GM12872 (cell line): ENCODE data around the gene THSD4.

Experiments used
- TF ChIP-seq, protein P1 (sequence below): IDR thresholded peaks from 3 replicates; pipeline ENCODE4 v1.5.1; 2011; ENCODE audit warnings: low read depth, mild to moderate bottlenecking, low read length, moderate library complexity; ENCODE audit not compliant: insufficient read depth

Gene THSD4

DNA sequence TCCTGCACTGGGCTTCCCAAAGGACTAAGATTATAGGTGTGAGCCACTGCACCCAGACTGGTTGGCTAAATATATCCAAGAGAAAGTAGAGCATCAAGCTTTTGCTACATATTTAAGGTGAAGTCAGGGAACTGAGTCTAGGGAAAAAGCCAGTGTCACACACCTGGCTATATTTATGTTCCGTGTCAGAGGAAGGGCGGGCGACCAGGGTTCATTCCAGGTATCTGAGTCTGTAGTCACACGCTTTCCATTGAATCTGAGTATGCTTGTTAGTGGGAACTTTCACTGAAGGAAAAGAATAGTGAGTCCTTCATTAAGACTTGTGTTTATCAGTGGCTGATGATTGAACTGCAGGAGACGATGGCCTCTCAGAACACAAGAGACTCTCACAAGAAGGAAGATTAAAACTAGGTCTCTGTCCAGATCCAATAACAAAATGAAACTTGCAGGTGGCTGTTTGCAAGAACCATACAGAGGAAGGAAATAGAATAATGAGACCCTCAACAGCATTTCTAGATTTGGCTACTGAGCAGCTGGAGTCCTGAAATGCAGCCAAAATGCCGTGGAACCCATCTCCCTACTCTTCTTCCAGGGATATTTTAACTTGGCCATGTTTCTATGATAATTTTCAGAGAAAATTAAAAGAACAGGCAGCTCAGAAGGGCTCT is 276.3 kb downstream of the THSD4 start:
- TF ChIP-seq, protein P1, sequence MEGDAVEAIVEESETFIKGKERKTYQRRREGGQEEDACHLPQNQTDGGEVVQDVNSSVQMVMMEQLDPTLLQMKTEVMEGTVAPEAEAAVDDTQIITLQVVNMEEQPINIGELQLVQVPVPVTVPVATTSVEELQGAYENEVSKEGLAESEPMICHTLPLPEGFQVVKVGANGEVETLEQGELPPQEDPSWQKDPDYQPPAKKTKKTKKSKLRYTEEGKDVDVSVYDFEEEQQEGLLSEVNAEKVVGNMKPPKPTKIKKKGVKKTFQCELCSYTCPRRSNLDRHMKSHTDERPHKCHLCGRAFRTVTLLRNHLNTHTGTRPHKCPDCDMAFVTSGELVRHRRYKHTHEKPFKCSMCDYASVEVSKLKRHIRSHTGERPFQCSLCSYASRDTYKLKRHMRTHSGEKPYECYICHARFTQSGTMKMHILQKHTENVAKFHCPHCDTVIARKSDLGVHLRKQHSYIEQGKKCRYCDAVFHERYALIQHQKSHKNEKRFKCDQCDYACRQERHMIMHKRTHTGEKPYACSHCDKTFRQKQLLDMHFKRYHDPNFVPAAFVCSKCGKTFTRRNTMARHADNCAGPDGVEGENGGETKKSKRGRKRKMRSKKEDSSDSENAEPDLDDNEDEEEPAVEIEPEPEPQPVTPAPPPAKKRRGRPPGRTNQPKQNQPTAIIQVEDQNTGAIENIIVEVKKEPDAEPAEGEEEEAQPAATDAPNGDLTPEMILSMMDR, result no peak

DNA sequence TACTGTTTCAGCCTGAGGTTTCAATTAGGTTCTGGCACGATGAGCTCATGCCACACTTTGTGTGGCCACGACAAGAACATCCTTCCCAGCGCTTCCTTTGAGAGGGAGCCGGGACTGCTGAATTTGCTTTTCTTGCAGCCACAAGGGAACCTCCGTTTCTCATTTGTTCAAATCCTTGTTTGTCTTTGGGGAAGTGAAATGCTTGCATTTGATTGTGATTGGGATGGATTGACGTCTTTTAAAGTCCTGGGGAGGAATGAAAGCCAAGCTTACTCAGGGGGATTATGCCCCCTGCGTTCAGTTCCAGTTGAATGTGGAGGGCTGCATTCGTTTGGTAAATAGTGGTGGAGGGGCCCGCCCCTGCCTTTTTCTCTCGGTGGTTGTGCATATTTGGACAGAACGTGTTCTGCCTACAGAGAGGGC is 277.6 kb downstream of the THSD4 start:
- TF ChIP-seq, protein P1, result no peak

DNA sequence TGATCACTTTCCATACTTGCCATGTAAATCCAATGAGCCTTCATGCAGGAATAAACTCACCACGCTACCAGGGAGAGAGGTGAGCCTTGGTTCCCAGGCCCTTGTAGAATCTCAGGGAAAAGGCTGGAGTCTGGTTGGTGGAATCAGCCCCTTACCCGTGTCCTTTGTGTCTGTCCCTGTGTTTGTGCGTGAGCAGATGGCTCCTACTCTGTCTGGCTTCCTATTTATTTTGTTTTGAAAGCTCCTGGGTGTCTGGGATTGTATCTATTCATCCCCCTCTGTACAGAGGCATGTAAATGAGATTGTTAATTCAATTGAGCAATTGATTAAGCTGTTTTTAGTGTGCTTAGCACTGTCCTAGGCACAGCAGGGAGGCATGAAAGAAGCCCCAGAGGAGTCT is 278.1 kb downstream of the THSD4 start:
- TF ChIP-seq, protein P1, result no peak

DNA sequence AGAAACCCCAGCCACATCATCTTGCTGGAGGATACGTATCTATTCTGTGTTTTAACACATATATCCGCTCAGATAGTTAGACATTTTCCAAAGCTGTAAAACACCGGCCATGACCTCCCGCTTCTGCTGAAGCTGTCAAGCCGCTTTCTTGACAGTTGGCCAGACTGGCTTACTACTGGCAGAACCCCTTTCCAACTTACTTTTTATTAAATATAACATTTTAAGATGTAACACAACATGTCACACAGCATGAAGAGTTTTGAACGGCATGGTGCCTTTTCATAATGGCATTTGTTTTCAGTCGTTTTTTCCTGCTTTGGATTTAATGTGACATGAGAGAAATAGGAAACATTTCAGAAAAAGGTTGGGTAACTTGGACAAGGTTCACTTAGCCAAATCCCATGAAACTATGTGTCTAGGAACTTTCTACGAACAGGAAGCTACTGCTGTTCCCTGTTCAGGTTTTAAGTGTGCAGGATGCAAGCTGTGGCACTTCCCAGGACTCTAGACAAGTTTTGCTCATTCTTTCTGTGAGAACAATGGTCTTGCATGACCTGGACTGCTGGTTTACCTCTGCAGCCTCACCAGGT is 281.4 kb downstream of the THSD4 start:
- TF ChIP-seq, protein P1, result no peak

DNA sequence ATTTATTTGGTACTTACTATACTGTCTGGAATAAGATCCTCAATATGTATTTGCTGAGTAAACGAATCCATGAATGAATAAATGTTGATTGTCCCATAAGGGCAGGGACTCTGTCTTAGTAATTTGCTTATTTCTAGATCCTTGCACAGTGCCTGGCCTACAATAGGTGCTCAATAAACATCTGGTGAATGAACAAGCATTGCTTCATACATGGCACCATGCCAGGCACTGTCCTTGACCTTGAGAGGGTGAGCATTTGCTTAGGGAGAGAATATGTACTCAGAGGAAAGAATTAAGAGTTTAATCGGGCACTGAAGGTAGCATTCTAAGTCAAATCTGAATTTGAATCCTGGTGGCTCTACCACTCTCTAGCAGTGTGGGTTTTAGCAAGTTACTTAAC is 282.1 kb downstream of the THSD4 start:
- TF ChIP-seq, protein P1, result no peak

DNA sequence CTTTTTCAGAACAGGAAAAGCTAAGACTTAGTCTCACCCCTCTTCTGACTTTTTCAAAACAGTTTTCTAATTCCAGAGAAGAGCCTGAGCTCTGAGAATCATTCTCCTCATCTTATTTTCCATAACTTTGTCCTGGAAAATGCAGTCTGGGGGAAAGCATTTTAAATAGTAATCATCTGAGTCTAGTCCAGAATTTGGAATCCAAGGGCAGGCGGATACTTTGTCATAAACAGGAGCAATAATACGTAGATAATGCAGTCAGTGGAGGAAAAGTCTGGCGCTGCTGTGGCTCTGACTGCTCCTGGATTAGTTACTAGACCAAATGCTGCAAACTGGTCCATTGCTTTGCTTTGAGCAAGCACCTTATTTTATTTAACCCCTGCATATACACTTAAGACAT is 285.0 kb downstream of the THSD4 start:
- TF ChIP-seq, protein P1, result no peak

DNA sequence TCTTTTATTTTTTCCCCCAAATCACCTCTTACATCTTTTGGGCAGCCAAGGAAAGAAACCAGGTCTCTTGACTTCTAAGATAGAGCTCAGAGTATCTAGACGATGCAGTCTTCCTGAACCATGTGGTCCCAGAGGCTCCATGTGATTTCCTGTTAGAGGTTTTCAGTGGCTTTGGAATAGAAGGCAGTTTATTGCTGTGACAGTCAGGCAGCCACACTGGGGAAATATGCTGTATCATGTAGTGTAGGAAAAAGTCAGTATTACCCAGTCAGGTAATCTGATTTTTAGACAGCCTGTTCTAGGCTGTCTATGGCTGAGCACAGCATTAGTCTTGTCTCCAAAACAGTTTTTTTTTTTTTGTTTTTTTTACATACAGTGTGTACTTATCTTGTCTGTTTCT is 294.3 kb downstream of the THSD4 start:
- TF ChIP-seq, protein P1, result no peak
